ENCODE data around the gene RAC2.

The RAC2 gene

GRCh38 chr22:37179126-37179470 lies 65.0 kb downstream of the RAC2 start:
- Histone ChIP-seq H3K4me3 (ENCODE audit: low read length) (no peak overlapping the region), H3K27ac (ENCODE audit: low read length) (no peak overlapping the region), H3K9me2 (replicated peaks; ENCODE audit: insufficient read depth, low read length) (no peaks in the 10 kb centered on the region), H3K79me2 (ENCODE audit: low read length) (no peaks in the 10 kb centered on the region), H3K27me3 (replicated peaks; ENCODE audit: insufficient read depth, low read length) (peaks cover 50% of the 10 kb centered on the region), H3K9ac (ENCODE audit: low read length) (no peak overlapping the region), H3F3A (ENCODE audit: insufficient read depth, low read length) (no peaks in the 10 kb centered on the region), H2AFZ (ENCODE audit: low read length) (no peak overlapping the region), H3K36me3 (replicated peaks; ENCODE audit: insufficient read depth, low read length) (no peaks in the 10 kb centered on the region), H3K4me1 (ENCODE audit: low read length) (no peaks in the 10 kb centered on the region), H4K20me1 (ENCODE audit: insufficient read depth, low read length) (no peaks in the 10 kb centered on the region), H3K4me2 (ENCODE audit: low read depth, low read length) (no peak overlapping the region), H3K9me3 (replicated peaks; ENCODE audit: insufficient read depth, low read length) (no peaks in the 10 kb centered on the region)
- no peak for DNase-seq
- no peak for TF ChIP-seq EZH2 (optimal IDR thresholded peaks at IDR 0.05; ENCODE audit: low read depth, low read length)
- no peak for TF ChIP-seq EZH2phosphoT487 (IDR thresholded peaks at IDR 0.05; ENCODE audit: low read length)
- TF ChIP-seq, protein P1, sequence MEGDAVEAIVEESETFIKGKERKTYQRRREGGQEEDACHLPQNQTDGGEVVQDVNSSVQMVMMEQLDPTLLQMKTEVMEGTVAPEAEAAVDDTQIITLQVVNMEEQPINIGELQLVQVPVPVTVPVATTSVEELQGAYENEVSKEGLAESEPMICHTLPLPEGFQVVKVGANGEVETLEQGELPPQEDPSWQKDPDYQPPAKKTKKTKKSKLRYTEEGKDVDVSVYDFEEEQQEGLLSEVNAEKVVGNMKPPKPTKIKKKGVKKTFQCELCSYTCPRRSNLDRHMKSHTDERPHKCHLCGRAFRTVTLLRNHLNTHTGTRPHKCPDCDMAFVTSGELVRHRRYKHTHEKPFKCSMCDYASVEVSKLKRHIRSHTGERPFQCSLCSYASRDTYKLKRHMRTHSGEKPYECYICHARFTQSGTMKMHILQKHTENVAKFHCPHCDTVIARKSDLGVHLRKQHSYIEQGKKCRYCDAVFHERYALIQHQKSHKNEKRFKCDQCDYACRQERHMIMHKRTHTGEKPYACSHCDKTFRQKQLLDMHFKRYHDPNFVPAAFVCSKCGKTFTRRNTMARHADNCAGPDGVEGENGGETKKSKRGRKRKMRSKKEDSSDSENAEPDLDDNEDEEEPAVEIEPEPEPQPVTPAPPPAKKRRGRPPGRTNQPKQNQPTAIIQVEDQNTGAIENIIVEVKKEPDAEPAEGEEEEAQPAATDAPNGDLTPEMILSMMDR (IDR thresholded peaks at IDR 0.05; ENCODE audit: low read length): no peak

- no peaks in the 10 kb centered on the region for H3K4me1 ChIP-seq (ENCODE audit: low read length)
- H3K4me3 ChIP-seq (ENCODE audit: low read length): no peak overlapping the region
- no peaks in the 10 kb centered on the region for H4K20me1 ChIP-seq (ENCODE audit: insufficient read depth, low read length)
- H3F3A ChIP-seq (ENCODE audit: insufficient read depth, low read length): no peaks in the 10 kb centered on the region
- TF ChIP-seq, protein P1 (IDR thresholded peaks at IDR 0.05; ENCODE audit: low read length): no peak
- TF ChIP-seq EZH2 (optimal IDR thresholded peaks at IDR 0.05; ENCODE audit: low read depth, low read length): no peak
- no peak for TF ChIP-seq EZH2phosphoT487 (IDR thresholded peaks at IDR 0.05; ENCODE audit: low read length)
- no peaks in the 10 kb centered on the region for H3K9me3 ChIP-seq (replicated peaks; ENCODE audit: insufficient read depth, low read length)
- H2AFZ ChIP-seq (ENCODE audit: low read length): no peak overlapping the region
- no peaks in the 10 kb centered on the region for H3K79me2 ChIP-seq (ENCODE audit: low read length)
- H3K27ac ChIP-seq (ENCODE audit: low read length): no peak overlapping the region
- no peak for DNase-seq
- H3K27me3 ChIP-seq (replicated peaks; ENCODE audit: insufficient read depth, low read length): peaks cover 55% of the 10 kb centered on the region
- H3K9me2 ChIP-seq (replicated peaks; ENCODE audit: insufficient read depth, low read length): no peaks in the 10 kb centered on the region
- H3K9ac ChIP-seq (ENCODE audit: low read length): no peak overlapping the region
- H3K4me2 ChIP-seq (ENCODE audit: low read depth, low read length): no peak overlapping the region
- H3K36me3 ChIP-seq (replicated peaks; ENCODE audit: insufficient read depth, low read length): no peaks in the 10 kb centered on the region
Observed at GRCh38 chr22:37178350-37179125, 65.5 kb downstream of the RAC2 start.

DNA sequence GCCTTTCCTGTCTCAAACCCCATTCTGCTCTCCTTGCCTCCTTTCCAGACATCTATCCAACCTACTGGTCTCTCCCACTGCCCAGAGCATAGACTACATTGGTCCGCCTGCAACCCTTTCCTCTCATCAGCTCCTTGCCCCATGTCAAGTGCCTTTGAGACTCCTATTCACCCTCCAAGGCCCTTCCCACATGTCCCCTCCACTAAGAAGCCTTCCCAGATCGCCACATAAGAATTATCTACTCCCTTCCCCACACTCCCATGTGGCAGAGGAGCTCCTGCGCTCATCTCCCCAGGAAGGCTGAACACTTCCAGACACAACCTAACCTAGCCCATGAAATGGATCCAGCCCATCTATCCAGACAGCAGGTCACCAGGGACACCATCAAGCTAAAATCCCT lies 66.3 kb downstream of the RAC2 start:
- peaks cover 63% of the 10 kb centered on the region for H3K27me3 ChIP-seq (replicated peaks; ENCODE audit: insufficient read depth, low read length)
- no peak overlapping the region for H3K9ac ChIP-seq (ENCODE audit: low read length)
- H3K79me2 ChIP-seq (ENCODE audit: low read length): no peaks in the 10 kb centered on the region
- no peaks in the 10 kb centered on the region for H3K36me3 ChIP-seq (replicated peaks; ENCODE audit: insufficient read depth, low read length)
- no peak overlapping the region for H3K4me2 ChIP-seq (ENCODE audit: low read depth, low read length)
- H3K4me1 ChIP-seq (ENCODE audit: low read length): no peaks in the 10 kb centered on the region
- H3K9me2 ChIP-seq (replicated peaks; ENCODE audit: insufficient read depth, low read length): no peaks in the 10 kb centered on the region
- no peak overlapping the region for H3K4me3 ChIP-seq (ENCODE audit: low read length)
- H2AFZ ChIP-seq (ENCODE audit: low read length): no peak overlapping the region
- no peaks in the 10 kb centered on the region for H3F3A ChIP-seq (ENCODE audit: insufficient read depth, low read length)
- TF ChIP-seq, protein P1 (IDR thresholded peaks at IDR 0.05; ENCODE audit: low read length): no peak
- TF ChIP-seq EZH2 (optimal IDR thresholded peaks at IDR 0.05; ENCODE audit: low read depth, low read length) (no peak), EZH2phosphoT487 (IDR thresholded peaks at IDR 0.05; ENCODE audit: low read length) (no peak)
- H4K20me1 ChIP-seq (ENCODE audit: insufficient read depth, low read length): no peaks in the 10 kb centered on the region
- H3K9me3 ChIP-seq (replicated peaks; ENCODE audit: insufficient read depth, low read length): no peaks in the 10 kb centered on the region
- no peak overlapping the region for H3K27ac ChIP-seq (ENCODE audit: low read length)
- DNase-seq: no peak

Measured in MM.1S (cell line).